VCaP (cell line): Measurements from ENCODE around the gene IQSEC1.

ENCODE experiments used
- H3K27ac ChIP-seq: fragments of 450-650 bp; 2 replicates; pipeline ENCODE4 v1.5.1; 2017
- CTCF ChIP-seq: fragments of 450-650 bp; conservative IDR thresholded peaks from 2 replicates; pipeline ENCODE4 v1.5.1; 2017; ENCODE audit warnings: mild to moderate bottlenecking, moderate library complexity

Gene IQSEC1

GRCh38 chr3:13023235-13023970 lies 49.8 kb downstream of the IQSEC1 start:
- peak overlapping the region; percentile 58; the same call in 1 of the 2 replicates for H3K27ac ChIP-seq
- TF ChIP-seq CTCF, result no peak

- TF ChIP-seq CTCF, result no peak
- peak overlapping the region; percentile 58 for H3K27ac ChIP-seq
These were observed 50.6 kb downstream of the IQSEC1 start for GRCh38 chr3:13022348-13023234.

- no peak for TF ChIP-seq CTCF
- peak overlapping the region; percentile 58 for H3K27ac ChIP-seq
These were observed 51.8 kb downstream of the IQSEC1 start for GRCh38 chr3:13021141-13022114.

GRCh38 chr3:13020159-13020750 lies 53.0 kb downstream of the IQSEC1 start:
- H3K27ac ChIP-seq, result no peak overlapping the region; the same call in 1 of the 2 replicates
- TF ChIP-seq CTCF, result no peak

- H3K27ac ChIP-seq, result no peak overlapping the region
- TF ChIP-seq CTCF, result no peak
These were observed 53.8 kb downstream of the IQSEC1 start for GRCh38 chr3:13019243-13020095.

GRCh38 chr3:13018561-13019242 lies 54.5 kb downstream of the IQSEC1 start:
- H3K27ac ChIP-seq, result no peak overlapping the region
- no peak for TF ChIP-seq CTCF
